ENCODE results near the gene RFT1. TPM values are rescaled to one million over a fixed set of nuclear protein-coding genes. Genes with fewer than 3 reads are reported as not detected.

Gene RFT1
- total and polyA plus RNA-seq, 2 of the 13 experiments (the other 11 are each of a cell fraction or from before 2014, with no cell fraction given): 23.2 to 37.0 TPM

- TF ChIP-seq ERF (CRISPR knock-in tag; IDR thresholded peaks at IDR 0.05) (no peak), BCLAF1 (IDR thresholded peaks at IDR 0.05) (no peak), SMAD9 (CRISPR knock-in tag; IDR thresholded peaks at IDR 0.05) (no peak), ZNF777 (CRISPR knock-in tag; IDR thresholded peaks at IDR 0.05) (no peak), NONO (IDR thresholded peaks at IDR 0.05) (no peak), NONO (CRISPR knock-in tag; conservative IDR thresholded peaks at IDR 0.05) (no peak), HNF4G (IDR thresholded peaks at IDR 0.05; ENCODE audit: borderline replicate concordance, low read depth, low read length) (no peak), HNF4G (CRISPR knock-in tag; IDR thresholded peaks at IDR 0.05; ENCODE audit: borderline replicate concordance, low read depth) (no peak), STAG1 (CRISPR knock-in tag; IDR thresholded peaks at IDR 0.05) (no peak), PRMT3 (CRISPR knock-in tag; IDR thresholded peaks at IDR 0.05; ENCODE audit: borderline replicate concordance, low read depth) (no peak)
These were observed 9.9 kb upstream of the RFT1 start (continued) for GRCh38 chr3:53139906-53140846.
